ENCODE data around the gene SLC24A3. TPM values are rescaled to one million over a fixed set of nuclear protein-coding genes. Genes with fewer than 3 reads are reported as not detected.
A peak's percentile ranks its signal among the peaks of the same experiment; 100 is the strongest.

The SLC24A3 gene
- total and polyA plus RNA-seq, 2 of the 13 experiments (the other 11 are each of a cell fraction or from before 2014, with no cell fraction given), result not detected

DNA sequence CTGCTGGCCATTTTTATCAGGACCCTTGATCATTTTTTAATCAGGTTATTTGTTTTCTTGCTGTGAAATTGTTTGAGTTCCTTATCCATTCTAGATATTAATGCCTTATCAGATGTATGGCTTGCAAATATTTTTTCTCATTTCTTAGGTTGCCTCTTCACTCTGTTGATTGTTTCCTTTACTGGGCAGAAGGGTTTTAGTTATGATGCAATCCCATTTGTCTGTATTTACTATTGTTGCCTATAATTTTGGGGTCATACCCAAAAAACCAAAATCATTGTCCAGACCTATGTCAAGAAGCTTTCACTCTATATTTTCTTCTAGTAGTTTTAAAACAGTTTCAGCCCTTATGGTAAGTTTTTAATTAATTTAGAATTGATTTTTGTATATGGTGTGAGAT is 172.5 kb downstream of the SLC24A3 start (continued):
- peak; percentile 65; the same call in 1 of the 2 replicates for TF ChIP-seq ATF7 (IDR thresholded peaks at IDR 0.05)
- TF ChIP-seq ATF7 (CRISPR knock-in tag; IDR thresholded peaks at IDR 0.05), result no peak

GRCh38 chr20:19387251-19387650 is 174.8 kb downstream of the SLC24A3 start:
- H3K9me3 ChIP-seq (ENCODE audit: low read length), result peaks cover 43% of the 10 kb centered on the region
- H3K4me3 ChIP-seq (replicated peaks in 1 of 3; ENCODE audit: insufficient read depth in 1 of 3, low read depth in 2 of 3, low read length in 3 of 3), result no peak overlapping the region
- H3K4me2 ChIP-seq (ENCODE audit: low read depth, low read length), result no peak overlapping the region
- ChIA-PET CTCF (ENCODE audit: low intra/inter-chr PET ratio, low total read pairs) (no interaction called here), POLR2A (no interaction called here)
- TF ChIP-seq SRY (CRISPR knock-in tag; IDR thresholded peaks at IDR 0.05), result no peak
- TF ChIP-seq ZSCAN25 (CRISPR knock-in tag; IDR thresholded peaks at IDR 0.05), result no peak
- peak; percentile 27; the same call in 1 of the 2 replicates for TF ChIP-seq FOXA1 (IDR thresholded peaks at IDR 0.05)
- no peak for TF ChIP-seq FOXA1 (CRISPR knock-in tag; IDR thresholded peaks at IDR 0.05)
- peak; percentile 74 to 89 for TF ChIP-seq MAFK (conservative IDR thresholded peaks at IDR 0.05 in 1 of 2, IDR thresholded peaks at IDR 0.05 in 1 of 2; ENCODE audit: low read length in 2 of 2)
- peak; percentile 69 for TF ChIP-seq MAFF (IDR thresholded peaks at IDR 0.05; ENCODE audit: low read depth, low read length)
- H3K27me3 ChIP-seq (ENCODE audit: control insufficient read depth in 1 of 2, insufficient read depth in 2 of 2, low read length in 2 of 2), result no peaks in the 10 kb centered on the region
- H3K9ac ChIP-seq (ENCODE audit: insufficient read depth, low read depth, low read length), result no peak overlapping the region
- H3K4me1 ChIP-seq (ENCODE audit: insufficient read depth, low read length), result no peaks in the 10 kb centered on the region
- in situ Hi-C loops (cut with HindIII; ENCODE audit: extremely low pct_ligation_motif_present, low pct_unique_long_range_greater_than_20kb), result loop anchor here (10.0 kb wide), 1 partner anchor 62 kb away; no protein-coding TSS in a partner anchor
- H4K20me1 ChIP-seq (ENCODE audit: insufficient read depth, low read length), result no peaks in the 10 kb centered on the region
- H2AFZ ChIP-seq (ENCODE audit: low read length), result no peak overlapping the region
- ATAC-seq (no peak), DNase-seq (ENCODE audit: low spot score) (no peak), FAIRE-seq (no peak)
- BruUV-seq (replicated peaks), result no TSS peak
- intact Hi-C loops (cut with micrococcal nuclease; ENCODE audit: unreplicated experiment), result no loop called here
- no peaks in the 10 kb centered on the region for H3K79me2 ChIP-seq (ENCODE audit: insufficient read depth, low read length)
- no peak overlapping the region for H3K27ac ChIP-seq (ENCODE audit: extremely low read length, insufficient read depth, low read length)
- no peaks in the 10 kb centered on the region for H3K36me3 ChIP-seq (replicated peaks in 1 of 2; ENCODE audit: control insufficient read depth in 1 of 2, insufficient read depth in 2 of 2, low read length in 2 of 2)
